GM10847 (cell line): Measurements from ENCODE around the gene ZNF469.

ENCODE experiments used
- POLR2A ChIP-seq: IDR thresholded peaks from 2 replicates; pipeline ENCODE4 v1.6.1; 2011; ENCODE audit not compliant: insufficient read length; ENCODE audit errors: extremely low read depth

The ZNF469 gene

DNA sequence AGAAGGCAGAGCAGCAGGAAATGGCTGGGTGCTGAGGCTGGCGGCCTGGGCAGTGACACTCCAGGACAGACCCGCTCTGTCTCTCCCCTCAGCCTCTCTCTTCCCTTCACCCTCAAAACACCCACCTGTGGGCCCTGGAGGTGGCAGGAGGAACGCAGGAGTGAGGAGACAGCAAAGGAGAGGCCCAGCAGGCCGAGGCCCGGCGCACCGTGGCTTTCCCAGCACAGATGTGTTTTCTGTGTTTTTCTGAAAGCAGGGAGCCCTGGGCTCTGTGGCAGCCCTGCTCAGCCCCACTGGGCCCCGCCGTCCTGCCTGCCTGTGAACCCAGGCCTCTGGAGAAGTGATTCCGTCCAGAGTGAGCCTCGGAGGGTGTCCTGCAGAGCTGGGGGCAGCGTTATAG lies 30.5 kb downstream of the ZNF469 start:
- no peak for TF ChIP-seq POLR2A

DNA sequence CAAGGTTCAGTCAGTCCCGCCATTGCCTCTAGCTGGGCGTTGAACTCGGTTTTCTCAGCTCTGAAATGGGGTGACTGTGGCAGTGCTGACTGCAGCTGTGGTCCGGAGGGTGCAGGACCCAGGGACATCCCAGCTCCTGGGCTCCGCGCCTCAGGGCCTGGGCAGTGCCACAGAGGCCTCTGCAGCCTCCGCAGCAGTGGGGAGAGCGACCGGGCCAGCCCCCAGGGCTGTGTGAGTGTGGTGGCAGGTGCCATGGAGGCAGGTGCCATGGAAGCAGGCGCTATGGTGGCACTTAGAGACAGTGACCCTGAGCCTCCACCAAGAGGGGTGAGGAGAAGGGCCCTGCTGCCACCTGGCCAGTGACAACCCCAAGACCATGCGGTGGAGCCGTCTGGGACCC lies 30.9 kb downstream of the ZNF469 start:
- TF ChIP-seq POLR2A: no peak

DNA sequence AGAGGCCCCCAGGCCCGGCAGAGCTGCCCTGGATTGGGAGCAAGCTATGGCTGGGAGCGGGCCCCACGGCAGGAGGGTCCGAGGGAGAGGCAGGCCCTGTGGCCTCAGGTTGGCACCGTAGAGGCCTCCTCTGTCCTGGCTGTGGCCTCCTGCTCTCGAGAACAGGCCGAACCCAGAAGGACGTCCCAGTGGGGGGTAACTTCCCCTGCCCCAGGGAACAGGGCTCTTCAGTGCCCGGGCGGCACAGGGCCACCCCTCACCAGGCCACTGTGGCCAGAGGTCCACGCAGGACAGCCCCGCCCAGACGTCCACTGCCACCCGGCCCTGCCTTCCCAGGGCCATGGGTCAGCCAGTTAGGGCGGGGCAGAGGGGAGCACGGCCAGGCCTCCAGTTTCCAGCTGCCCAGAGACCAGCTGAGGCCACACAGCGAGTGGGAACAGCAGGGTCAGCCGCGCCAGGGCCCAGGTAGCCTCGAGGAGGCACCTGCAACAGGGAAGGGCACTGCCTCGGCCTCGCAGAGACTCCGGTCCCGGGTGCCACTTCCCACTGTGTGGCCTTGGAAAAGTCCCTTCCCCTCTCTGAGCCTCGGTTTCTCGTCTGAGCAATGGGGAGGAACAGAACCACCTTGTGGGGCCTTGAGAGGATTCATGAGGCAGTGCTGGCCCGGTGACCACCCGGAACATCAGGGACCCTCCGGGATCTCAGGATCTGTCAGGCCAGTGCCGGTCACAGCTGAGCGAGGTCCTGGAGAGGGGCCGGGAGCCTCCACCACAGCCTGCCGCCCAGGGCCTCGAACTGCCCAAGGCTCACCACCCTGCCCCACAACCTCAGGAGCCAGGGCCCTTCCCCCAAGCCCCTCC lies 32.0 kb downstream of the ZNF469 start:
- TF ChIP-seq POLR2A: no peak

DNA sequence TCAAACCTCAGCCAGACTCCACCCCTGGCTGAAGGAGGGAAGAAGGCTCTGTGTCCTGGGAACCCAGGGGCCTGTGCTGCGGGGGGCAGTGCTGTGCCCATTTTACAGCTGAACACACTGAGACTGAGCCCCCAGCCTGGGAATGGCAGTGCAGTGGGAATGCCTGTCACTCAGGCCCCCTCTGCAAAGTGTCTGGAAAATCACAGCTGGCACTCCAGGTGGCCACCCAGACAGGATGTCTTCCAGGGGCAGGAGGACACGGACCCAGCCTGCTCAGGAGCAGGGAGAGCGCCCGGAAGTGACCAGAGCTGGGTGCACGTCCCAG lies 32.6 kb downstream of the ZNF469 start:
- TF ChIP-seq POLR2A: no peak

DNA sequence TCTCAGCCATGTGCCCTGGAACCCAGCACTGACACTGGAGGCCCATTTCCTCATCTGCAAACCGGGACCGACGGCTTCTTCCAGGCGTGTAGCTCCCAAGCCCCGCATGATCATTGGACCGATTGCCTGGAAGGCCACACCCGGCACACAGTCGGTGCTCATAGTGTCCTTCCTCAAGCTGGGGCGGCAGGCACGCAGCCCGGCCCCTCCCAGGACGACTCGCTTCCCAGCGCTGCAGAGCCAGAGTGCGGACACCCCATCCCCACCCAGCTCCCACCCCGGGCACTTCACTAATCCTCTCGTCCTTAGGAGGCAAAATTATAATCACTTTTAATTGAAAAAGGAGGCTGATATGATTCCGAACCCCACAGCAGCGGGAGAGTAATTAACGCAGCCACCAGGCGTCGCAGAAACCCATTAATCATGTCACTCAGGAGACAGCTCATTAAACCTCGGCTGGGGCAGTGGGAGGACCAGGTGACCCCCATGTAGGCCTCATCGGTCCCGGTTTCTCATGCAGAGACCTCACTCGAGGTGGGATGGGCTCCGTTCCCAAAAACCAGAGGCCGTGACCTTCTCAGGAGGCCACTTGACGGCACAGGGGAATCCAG lies 33.1 kb downstream of the ZNF469 start:
- TF ChIP-seq POLR2A: no peak

DNA sequence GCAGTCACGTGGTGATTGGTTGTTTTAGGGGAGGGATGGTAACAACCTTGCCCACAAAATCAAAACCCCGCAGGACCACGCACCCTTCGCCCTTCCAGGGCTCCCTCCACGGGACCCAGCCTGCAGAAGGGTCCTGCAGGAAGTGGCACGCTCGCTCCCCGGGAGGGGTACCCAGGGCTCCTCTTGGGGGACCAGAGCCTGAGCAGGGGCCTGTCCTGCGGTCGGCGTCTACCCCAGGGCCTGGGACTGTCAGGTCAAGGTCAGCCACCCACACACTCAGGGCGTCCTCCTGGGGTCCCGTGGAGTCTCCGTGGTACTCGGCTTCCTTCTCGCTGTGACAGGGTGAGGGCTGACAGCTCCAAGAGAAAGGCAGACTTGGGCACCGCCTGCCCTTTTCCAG lies 33.9 kb downstream of the ZNF469 start:
- no peak for TF ChIP-seq POLR2A

DNA sequence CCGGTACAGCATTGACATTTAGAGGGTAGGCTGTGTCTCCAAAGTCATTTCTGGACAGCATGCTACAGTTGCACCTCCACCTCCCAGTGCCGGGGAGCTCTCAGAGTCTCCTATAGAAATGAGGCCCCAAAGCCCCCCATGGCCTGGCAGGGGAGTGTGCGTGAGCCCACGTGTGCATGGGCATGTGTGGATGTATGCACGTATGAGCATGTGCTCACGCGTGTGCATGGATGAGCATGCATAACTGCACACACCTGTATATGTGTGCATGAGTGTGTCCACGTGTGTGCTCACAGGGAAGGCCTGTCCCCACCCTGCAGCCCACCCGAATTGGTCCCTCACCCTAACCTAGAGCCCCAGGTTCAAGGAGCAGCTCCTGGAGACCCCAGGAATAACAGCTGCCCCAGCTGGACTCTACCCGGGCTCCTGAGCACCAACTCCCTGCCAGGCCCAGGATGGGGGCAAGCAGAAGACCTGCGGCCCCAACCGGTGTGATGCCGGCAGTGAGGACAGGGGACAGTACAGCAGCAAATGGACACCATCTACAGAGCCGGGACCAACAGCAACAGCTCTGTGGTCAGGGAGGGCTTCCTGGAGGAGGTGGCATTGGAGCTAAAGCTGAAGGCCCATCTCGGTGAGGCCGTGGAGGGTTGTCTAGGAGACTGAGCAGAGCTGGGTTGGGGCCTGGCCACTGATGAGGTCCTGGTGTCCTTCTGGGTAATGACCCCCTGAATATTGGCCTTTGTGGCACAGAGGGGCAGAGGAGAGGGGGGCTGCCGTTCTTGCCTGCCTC lies 35.1 kb downstream of the ZNF469 start:
- TF ChIP-seq POLR2A: no peak

DNA sequence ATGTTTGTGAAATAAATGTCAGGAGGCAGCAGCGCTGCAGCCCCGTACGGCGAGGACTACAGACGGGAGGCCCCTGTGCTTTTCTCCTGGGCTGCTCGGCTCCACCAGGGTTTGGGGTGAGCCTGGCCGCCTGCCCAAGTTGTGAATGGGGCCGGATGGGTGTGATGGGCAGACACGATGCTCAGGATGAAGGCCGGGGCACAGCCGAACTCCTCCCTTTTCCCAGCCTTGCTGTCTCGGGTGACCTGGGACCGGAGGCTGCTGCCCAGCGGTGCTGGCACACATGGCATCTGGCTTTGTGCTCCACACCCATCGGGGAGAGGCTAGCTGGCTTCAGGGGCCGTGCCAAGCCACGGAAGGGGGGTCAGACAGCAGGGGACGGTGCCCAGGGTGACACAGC lies 36.1 kb downstream of the ZNF469 start:
- TF ChIP-seq POLR2A: no peak

DNA sequence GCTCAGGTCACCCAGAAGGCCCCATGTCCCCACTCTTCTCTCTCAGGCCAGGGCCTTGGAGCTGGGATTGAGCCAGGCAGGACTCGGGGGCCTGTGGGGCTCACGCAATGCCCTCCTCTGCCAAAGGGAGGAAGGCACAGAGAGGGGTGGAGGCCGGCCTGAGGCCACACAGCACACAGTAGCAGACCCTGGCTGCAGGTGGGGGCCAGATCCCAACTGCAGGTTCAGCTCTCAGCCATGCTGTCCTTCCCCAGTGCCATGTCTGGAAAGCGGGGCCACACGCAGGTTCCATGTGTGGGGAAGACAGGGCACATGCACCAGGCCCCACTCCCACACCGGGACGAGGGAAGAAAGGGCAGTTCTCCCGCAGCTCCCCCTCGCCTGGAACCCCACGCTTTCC lies 37.0 kb downstream of the ZNF469 start:
- no peak for TF ChIP-seq POLR2A

DNA sequence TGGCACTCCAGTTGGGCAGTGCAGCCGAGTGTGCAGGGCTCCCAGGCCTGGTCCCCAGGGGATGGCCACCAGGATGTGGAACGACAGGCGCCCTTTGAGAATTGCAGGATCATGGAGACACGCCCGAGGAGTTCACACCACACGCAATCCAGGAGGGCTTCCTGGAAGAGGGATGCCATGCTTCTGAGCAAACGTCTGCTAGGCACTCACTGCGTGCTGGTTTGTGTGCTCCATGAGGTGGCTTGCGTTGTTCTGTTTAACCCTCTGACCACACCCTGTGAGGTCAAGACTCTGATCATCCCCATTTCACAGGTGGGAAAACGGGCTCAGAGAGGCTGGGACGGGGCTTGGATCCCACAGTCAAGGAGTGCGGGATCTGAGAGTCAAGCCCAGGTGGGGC lies 37.7 kb downstream of the ZNF469 start:
- TF ChIP-seq POLR2A: no peak

DNA sequence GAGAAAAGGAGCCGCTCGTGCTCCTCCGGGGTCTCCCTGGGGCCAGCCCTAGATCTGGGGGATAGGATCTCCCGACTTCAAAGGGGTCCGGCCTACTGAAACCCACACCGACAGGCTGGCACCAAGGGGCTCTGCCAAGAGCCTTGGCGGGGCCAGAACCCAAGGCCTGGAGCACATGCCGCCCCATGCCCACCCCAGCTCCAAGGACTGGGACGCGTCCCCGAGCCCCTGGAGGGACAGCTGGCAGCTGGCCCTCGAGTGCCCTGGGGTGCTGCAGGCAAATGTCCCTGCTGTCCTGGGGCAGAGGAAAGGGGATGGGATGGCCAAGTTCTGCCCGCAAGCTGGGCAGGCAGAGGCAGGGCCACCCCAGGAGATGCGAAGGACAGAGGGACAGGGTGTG lies 38.5 kb downstream of the ZNF469 start:
- no peak for TF ChIP-seq POLR2A

DNA sequence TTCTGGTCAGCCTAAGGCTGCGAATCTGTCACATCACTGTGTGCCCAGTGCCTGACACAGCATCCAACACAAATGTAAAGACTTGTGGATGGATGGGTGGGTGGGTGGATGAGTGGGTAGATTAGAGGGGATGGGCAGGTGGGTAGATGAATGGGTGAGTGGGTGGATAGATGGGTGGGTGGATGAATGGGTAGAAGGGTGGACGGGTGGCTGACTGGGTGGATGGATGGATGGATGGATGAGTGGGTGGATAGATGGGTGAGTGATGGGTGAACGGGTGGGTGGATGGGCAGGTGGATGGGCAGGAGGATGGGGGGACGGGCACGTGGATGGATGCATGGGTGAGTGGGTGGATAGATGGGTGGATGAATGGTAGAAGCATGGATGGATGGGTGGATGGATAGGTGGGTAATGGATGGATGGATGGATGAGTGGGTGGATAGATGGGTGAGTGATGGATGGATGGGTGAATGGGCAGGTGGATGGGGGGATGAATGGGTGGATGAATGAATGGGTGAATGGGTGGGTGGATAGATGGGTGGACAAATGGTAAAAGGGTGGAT lies 39.2 kb downstream of the ZNF469 start:
- no peak for TF ChIP-seq POLR2A

DNA sequence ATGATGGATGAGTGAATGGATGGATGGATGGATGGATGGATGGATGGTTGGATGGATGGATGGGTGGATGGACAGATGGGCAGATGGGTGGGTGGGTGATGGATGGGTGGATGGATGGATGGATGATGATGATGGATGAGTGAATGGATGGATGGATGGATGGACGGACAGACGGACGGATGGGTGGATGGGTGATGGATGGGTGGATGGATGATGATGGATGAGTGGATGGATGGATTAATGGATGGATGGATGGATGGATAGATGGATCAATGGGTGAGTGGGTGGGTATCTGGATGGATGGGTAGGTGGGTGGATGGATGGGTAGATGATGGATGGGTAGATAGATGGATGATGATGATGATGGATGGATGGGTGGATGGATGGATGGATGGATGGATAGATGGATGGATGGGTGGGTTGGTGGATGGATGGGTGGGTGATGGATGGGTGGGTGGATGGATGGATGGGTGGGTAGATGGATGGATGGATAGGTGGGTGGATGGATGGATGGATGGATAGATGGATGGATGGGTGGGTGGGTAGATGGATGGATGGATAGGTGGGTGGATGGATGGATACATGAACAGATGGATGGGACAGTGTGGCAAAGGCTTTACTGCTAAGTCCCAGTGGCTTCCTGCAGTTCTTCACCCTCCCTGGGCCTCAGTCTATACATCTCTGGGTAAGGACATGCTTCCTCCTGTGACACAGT lies 40.1 kb downstream of the ZNF469 start:
- no peak for TF ChIP-seq POLR2A

DNA sequence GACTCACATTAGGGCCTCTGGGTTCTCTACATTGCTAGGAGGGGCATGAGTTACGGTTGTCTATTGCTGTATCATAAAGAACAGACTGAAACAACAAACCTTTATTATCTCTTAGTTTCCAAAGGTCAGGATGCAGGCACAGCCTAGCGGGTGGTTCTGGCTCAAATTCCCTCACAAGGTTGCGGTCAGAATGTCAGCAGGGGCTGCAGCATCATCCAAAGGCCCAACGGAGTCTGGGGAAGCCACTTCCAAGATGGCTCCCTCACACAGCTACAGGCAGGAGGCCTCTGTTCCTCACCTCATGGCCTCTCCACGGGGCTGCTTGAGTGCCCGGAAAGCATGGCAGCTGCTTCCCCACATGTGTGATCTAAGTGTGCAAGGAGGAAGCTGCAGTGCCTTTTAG lies 40.7 kb downstream of the ZNF469 start:
- TF ChIP-seq POLR2A: no peak

DNA sequence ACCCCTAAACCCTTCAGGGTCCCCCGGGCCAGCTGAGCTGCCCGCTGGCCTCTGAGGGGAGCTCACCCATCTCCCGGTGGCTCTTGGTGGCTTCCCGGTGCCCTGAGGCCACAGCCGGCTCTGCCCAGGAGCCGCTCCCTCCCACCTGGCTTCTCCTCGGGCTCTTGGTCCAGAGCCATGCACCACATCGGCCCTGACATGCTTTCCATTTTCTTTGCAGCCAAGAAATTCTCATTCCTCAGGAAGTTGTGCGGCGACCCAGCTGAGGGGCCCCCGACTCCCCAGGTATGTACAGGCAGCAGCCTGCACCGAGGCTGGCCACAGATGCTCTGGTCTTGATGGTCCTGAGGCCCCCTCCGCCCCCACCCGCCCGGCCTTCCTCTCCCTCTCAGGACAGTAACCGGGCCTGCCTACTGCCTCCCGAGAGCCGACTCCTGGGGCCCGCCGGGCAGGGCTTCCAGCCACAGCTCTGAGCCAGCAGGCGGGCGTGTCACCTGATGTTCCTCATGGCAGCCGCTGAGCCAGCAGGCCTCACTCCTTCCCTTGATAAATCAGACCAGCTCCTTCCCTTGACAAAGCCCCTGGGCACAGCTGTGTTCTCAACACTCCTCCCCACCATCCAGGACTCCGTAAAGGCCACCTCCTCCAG lies 42.0 kb downstream of the ZNF469 start:
- TF ChIP-seq POLR2A: no peak
